Left lobe of liver (tissue), 2 donors: ENCODE measurements around the gene IFITM1. TPM values are rescaled to one million over a fixed set of nuclear protein-coding genes. Genes with fewer than 3 reads are reported as not detected.
"Not testable (repeated sequence)": the region's sequence is repeated elsewhere in the genome, so short reads cannot be mapped to it uniquely, and the experiment has no call there.

ENCODE experiments used
- ATAC-seq: fragments of 200-7000 bp; cut with Tn5 transposase; one replicate; pipeline ENCODE4 v1.9.1; 2020; ENCODE audit warnings: mild to moderate bottlenecking, moderate library complexity
- DNase-seq: peaks from one replicate; pipeline ENCODE4 v3.0.0-alpha.2; 2020; ENCODE audit warnings: low spot score
- total RNA-seq: library from RNA; stranded (reverse); gene quantifications from one replicate; pipeline ENCODE4 v1.2.1, GENCODE V29; 2021
- donor health status: DM: no; HTN: no; CAD: no; lungs with moderate emphysema.
- donor health status: DM: no; HTN: yes; CAD: no.

IFITM1 gene
- total RNA-seq, 1 donor from 2014 or later, result 29.2 TPM

GRCh38 chr11:339963-340362 is 26.1 kb downstream of the IFITM1 start:
- DNase-seq, result no peak
- ATAC-seq, result no peak

GRCh38 chr11:340539-341512 is 27.0 kb downstream of the IFITM1 start:
- ATAC-seq (no peak), DNase-seq (no peak)

- DNase-seq (no peak), ATAC-seq (no peak)
Observed at GRCh38 chr11:342328-342727, 28.5 kb downstream of the IFITM1 start.

GRCh38 chr11:344836-345578 is 31.2 kb downstream of the IFITM1 start:
- ATAC-seq, result no peak
- no peak for DNase-seq

- ATAC-seq, result no peak
- no peak for DNase-seq
Observed at GRCh38 chr11:346529-346928, 32.7 kb downstream of the IFITM1 start.

- ATAC-seq, DNase-seq: not testable (repeated sequence)
Observed at GRCh38 chr11:349270-349954, 35.6 kb downstream of the IFITM1 start.

- DNase-seq, ATAC-seq: not testable (repeated sequence)
Observed at GRCh38 chr11:350033-350722, 36.3 kb downstream of the IFITM1 start.

GRCh38 chr11:350723-351255 is 36.9 kb downstream of the IFITM1 start:
- no peak for DNase-seq
- no peak for ATAC-seq

GRCh38 chr11:351411-351810 is 37.6 kb downstream of the IFITM1 start:
- ATAC-seq (no peak), DNase-seq (no peak)

GRCh38 chr11:352456-353031 is 38.7 kb downstream of the IFITM1 start:
- ATAC-seq (no peak), DNase-seq (no peak)

- DNase-seq, result peak; percentile 96
- peak; percentile 72 for ATAC-seq
Observed at GRCh38 chr11:353179-353873, 39.5 kb downstream of the IFITM1 start.

- peak; percentile 98 for DNase-seq
- peak; percentile 75 for ATAC-seq
Observed at GRCh38 chr11:355581-356458, 42.0 kb downstream of the IFITM1 start.

GRCh38 chr11:356610-357009 is 42.8 kb downstream of the IFITM1 start:
- no peak for ATAC-seq
- DNase-seq, result no peak

GRCh38 chr11:357582-357981 is 43.7 kb downstream of the IFITM1 start:
- DNase-seq (no peak), ATAC-seq (no peak)

GRCh38 chr11:358129-358800 is 44.4 kb downstream of the IFITM1 start:
- DNase-seq (no peak), ATAC-seq (no peak)

- DNase-seq, result no peak
- no peak for ATAC-seq
Observed at GRCh38 chr11:359181-359714, 45.4 kb downstream of the IFITM1 start.
